NCI-H510A treated with DMSO at 0.1 percent for 48 hours (cell line): ENCODE measurements around the gene TNNT3.
"Not testable (repeated sequence)": the region's sequence is repeated elsewhere in the genome, so short reads cannot be mapped to it uniquely, and the experiment has no call there.

Source experiments
- DNase-seq: peaks from one replicate; lab custom pipeline; 2025; lab: John Stamatoyannopoulos, UW

Gene TNNT3

DNA sequence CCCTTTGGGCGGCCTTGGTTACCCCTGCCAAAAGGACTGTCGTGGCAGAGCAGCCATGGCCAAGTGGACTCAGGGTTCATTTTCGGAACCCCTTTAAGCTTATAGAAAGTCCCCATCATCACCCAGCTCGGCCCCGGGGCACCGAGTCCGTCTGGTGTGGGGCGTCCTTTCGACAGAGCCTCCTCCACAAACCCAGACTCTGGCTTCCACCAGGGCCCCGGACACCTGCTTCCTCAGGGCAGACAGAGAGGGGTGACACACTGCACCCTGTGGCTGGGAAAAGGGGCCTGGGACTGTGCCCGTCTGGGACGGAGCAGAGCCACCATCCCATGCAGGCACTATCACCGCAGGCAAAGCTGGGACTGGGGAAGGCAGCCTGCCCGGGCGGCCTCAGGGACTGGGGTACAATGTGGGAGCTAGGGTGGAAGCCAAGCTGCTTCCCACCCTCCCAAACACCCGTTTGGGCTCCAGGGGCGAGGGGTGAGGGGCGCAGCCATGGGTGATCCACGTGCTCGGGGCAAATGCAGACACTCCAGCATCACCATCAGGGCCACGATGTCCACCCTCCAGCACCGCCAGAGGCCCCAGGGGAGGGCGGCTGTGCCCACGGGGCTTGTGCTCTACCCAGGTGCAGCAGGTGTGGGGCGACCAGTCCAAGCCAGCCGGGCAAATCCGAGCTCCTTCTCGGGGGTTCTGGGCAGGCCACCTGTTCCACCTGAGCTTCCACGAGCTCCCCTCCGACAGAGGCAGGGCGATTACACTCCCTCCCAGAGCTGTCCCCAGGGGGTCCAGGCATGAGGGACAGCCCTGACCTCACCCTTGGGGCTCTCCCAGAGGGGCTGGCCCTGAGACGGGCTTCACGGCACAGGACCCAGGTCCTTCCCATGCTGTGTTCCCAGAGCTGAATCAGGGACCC is 15.9 kb downstream of the TNNT3 start:
- DNase-seq, result no peak

- no peak for DNase-seq
Measured at GRCh38 chr11:1936072-1936780, 16.7 kb downstream of the TNNT3 start.

- DNase-seq, result no peak
Measured at GRCh38 chr11:1936781-1937615, 17.5 kb downstream of the TNNT3 start.

DNA sequence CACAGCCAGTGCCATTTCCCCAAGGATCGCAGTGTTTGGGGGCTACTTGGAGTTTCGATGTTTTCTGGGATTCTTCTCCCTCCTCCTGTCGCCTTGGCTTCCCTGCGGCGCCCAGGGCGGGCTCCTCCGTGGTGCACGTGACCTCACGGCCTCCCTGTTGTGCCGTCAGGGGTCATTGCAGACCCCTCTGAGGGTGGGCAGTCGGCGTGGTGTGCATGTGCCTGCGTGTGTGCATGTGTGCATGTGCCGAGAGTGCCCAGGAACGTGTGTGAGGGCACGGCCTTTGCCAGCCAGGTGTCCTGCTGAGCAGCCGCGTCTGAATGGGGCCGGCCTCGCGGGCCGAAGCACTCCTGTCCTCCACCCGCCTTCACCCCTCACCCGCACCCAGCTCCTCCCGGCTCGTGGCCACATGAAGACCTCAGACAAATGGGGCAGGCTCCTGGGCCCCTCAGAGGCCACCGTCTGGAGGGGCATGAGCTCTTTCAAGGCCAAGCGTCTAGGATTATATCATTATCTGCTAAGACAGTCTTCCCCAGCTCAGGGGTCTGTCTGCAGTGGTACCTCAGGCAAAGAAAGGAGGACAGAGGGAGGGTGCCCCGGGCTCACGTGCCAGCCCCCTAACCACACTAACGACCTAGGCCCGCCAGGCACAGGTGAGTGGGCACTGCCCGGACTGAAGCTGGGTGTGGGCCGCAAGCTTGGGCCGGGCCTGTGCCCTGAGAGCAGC is 18.3 kb downstream of the TNNT3 start:
- no peak for DNase-seq

GRCh38 chr11:1938343-1939005 is 19.0 kb downstream of the TNNT3 start:
- DNase-seq, result no peak

DNA sequence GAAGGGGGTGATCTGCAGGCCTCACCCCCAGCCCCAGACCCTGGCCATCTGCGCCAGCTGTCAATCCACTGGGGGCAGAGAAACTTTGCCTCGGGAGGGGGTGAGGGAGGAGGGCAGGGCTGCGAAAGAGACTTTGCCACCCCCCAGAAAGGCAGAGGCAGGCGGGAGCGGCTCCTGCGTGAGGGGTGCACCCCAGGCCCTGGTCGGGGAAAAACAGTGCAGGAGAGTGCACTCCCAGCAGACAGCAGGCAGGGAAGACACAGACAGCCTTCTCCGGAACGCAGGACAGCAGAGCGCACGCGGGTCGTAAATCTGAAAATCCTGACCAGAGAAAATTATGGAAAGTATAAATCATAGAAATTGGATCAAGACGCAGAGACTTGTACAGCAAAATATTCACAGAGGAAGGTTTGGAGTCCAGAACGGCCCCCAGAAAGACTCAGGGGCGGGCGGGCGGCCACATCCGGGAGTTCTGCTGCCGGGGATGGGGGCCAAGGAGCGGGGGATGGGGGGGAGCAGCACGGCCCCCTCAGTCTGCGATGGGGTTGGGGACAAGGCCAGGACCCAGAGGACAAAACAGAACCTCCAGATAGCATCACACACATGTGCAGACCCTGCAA is 19.6 kb downstream of the TNNT3 start:
- no peak for DNase-seq

DNA sequence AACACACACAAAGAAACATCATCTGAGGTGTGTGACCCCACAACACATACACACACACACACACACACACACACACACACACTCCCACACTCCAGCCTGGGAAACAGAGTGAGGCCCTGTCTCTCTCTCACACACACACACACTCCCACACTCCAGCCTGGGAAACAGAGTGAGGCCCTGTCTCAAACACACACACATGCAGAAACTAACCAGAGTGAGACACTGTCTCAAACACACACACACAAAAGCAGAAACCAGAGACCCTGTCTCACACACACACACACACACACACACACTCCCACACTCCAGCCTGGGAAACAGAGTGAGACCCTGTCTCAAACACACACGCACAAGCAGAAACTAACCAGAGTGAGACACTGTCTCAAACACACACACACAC is 20.3 kb downstream of the TNNT3 start:
- not testable (repeated sequence) for DNase-seq

DNA sequence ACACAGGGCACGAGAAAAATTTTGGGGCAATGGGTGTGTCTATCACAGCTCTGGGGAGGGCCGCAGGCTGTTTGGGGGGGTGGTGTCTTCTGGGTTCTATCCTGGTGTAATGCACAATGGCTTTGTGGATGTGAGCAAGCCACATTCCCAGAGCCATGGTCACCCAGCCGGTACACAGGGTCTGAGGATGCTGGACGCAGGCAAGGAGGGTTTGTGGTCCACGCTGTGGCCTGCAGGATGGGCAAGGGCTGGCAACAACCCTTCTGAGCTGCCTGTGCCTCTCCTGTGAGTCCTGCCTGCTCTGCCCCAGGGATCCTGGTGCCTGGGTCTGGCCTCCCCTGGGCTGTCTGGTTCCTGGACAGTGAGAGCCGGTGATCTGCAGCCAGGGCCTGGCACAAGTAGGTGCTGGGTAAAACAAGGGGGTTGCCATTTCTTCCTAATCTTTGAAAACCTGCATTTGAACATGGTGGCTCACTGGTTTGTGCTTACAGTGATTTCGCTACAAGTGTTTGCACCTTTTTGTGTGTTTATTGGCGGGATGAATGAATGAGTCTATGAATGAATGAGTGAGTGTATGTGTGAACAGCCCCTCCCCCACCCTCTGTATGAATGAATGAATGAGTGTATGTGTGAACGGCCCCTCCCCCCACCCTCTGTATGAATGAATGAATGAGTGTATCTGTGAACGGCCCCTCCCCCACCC is 23.2 kb downstream of the TNNT3 start:
- DNase-seq, result no peak

- DNase-seq, result no peak
Measured at GRCh38 chr11:1943576-1943975, 24.1 kb downstream of the TNNT3 start.

- no peak for DNase-seq
Measured at GRCh38 chr11:1943977-1944376, 24.5 kb downstream of the TNNT3 start.

- no peak for DNase-seq
Measured at GRCh38 chr11:1946812-1947484, 27.4 kb downstream of the TNNT3 start, which contains the start of gene MRPL23. MRPL23 (plus strand) TSS chr11:1947332; CDS start chr11:1947363, 31 bp downstream.

DNA sequence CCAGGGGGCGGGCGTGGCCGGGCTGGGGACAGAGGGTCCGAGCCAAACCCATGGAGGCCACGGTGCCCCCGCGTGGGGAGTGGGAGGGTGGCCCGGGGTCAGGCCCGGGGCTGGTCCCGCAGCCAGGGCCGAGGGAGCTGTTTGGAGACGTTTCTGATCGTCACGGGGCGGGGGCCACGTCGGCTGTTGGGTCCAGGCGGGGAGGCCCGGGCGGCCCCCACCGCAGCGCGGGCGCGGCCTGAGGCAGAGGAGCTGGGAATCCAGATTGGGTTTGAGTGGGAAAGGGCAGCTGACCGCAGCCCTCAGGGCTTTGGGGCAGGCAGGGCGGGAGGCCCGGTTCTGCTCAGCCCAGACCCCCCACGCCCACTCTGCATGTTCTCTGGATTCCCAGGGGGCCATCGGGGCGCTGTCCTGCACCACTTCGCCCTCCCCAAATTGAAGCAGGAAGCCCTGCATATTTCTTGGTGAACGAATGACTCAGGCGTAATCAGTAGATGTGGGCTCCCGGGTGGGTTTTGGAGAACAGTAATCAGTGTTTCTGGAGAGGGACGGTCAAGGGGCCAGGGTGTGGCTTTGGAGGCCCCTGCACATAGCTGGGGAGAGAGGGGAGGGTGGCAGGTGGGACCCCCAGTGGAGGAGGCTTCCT is 28.2 kb downstream of the TNNT3 start:
- no peak for DNase-seq

GRCh38 chr11:1948389-1948788 is 28.9 kb downstream of the TNNT3 start:
- no peak for DNase-seq

DNA sequence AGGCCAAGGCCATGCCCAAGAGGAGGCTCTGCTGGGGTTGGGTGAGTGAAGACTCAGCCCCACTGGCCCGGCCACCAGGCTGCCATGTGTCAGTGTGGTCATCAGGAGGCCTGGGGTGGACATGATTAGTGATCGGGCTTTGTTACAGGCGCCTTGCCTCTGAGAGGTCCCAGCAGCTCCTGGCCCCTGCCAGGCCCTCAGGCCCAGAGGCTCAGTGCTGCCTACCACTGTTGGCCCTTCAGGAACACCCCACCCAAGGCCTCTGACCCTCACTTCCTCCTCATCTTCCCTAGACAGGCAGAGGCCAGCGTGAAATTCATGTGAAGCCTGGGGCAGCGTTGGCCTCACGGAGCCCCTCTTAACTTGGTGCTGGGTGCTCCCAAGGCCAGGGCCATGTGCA is 29.8 kb downstream of the TNNT3 start:
- DNase-seq, result no peak

- DNase-seq, result no peak
Measured at GRCh38 chr11:1949922-1950321, 30.4 kb downstream of the TNNT3 start.

DNA sequence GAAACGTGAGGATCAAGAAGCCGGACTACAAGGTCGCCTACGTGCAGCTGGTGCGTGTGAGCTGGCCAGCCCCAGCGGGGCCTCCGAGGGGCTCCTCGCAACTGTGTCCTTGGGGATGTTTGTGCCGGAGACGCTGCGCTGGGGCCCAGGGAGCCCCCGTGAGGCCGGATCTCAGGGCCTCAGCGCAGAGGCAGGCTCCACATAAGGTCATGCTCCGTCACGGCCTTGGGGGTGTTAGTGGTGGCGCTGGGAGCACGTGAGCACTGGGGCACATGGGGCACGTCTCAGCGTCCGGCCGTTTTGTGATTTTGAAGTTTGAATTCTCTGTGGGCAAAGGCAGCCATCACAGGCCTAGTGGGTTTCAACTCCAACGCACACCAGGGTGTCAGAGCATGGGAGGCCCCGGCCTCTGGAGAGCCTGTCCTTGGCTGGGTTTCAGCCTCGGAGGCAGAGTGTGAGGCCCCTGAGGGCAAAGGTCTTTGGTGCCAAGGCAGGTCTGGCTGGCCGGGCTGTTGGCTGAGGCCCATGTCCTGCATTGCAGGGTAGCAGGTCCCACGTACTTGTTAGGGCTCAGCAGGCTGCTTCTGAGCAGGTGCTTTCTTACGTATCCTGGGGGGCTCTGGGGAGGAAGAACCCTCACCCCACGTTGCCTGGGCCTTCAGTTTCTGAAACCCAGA is 33.4 kb downstream of the TNNT3 start:
- no peak for DNase-seq

DNA sequence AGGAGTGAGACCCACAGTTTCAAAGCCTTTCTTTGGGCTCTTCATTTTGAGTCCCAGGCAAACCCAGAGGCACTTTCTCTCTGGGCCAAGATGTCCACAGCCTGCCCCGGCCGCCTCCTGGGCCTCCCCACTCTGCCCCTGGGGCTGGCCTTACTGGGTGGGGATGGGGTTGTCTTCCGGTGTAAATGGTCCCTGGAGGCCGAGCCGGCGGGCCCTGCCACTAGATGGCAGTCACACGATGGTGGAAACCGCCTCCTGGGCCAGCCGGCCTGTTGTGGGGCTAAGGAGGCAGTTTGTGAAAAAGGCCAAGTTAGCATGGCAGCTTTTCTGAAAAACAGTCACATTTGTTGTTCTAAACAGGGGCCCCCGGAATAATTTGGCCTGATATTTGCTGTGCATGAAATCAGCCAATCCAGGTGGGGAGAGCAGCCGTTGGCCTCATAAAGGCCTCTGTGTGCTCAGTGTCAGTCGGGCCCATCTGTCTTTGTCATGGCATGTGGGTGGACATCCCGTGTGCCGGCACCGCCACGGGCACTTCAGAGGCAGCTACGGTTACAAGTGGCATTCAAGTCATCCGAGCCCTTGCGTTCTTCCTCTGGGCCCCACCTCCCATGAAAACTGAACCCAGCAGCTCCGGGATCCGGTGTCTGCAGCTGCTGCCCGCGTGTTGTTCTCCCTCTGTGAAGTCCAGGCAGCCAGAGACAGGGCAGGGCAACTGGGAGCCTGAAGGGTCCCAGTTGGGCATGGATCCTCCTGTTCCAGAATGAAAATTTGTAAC is 34.2 kb downstream of the TNNT3 start:
- no peak for DNase-seq

DNA sequence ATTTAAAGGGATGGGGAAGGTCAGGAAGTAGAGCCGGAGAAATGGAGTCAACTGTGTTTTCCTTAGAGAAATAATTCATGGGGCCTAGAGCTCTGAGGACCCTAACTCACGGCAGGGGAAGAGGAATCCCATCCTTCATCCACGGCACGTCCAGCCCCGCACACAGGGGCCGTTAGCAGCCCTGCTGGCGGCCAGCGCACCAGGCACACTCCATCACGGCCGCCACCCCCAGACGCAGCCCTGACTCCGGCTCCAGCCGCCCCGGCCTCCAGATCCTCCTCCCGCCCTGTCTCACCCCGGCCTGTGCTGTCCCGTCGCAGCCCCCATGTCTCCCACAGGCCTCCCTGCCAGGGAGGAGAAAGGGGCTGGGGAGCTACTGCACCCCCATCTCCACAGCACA is 38.9 kb downstream of the TNNT3 start:
- DNase-seq, result no peak
